Measurements from ENCODE around the gene YIPF2.
"Not testable (repeated sequence)": the region's sequence is repeated elsewhere in the genome, so short reads cannot be mapped to it uniquely, and the experiment has no call there.

Gene YIPF2

GRCh38 chr19:10908380-10908960 is 20.0 kb downstream of the YIPF2 start:
- DNase-seq, result no peak

GRCh38 chr19:10907925-10908324 is 20.5 kb downstream of the YIPF2 start:
- DNase-seq, result no peak

DNA sequence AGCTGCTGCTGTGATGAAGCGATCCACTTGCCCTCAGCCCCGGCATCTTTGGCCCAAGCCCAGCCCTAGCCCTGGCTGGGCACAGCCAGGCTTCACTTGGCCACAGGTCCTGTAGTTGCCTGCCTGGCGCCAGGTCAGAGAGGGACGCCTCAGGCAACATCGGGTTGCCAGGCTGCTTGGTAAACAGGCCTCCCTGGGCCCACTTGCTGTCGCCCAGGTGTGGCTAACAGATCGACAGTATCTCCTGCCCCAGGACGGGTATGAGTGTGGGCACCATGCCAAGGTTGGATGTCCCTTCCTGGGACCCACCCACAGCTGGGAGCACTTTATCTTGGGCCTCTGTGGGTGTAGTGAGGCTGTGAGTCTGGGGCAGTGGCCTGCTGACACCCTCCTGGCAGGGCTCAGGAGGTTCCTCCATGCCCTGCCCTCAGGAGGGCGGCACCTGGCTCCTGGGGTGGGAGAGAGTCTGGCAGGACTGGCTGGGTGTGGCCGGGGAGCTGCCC is 29.2 kb downstream of the YIPF2 start:
- peak; percentile 66 for DNase-seq

DNA sequence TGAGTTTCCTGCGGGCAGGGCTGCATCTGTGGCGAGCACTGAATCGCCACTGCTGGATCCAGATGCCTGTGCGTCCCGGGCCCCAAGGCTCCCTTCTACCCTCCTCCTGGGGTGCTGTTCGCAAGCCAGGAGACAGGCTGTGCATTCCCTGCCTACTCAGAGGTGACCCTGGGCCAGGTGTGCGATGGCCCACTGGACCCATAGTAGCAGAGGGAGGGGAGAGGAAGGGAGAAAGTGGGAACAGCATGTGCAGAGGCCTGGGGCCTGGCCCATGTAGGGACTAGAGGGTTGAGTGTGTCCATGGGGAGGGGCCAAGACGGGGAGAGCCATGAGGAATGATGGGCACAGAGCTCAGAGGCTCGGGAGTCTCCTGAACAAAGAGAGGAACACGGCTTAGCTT is 29.8 kb downstream of the YIPF2 start:
- DNase-seq, result no peak

GRCh38 chr19:10896851-10897526 is 31.4 kb downstream of the YIPF2 start:
- DNase-seq, result peak; percentile 93

DNA sequence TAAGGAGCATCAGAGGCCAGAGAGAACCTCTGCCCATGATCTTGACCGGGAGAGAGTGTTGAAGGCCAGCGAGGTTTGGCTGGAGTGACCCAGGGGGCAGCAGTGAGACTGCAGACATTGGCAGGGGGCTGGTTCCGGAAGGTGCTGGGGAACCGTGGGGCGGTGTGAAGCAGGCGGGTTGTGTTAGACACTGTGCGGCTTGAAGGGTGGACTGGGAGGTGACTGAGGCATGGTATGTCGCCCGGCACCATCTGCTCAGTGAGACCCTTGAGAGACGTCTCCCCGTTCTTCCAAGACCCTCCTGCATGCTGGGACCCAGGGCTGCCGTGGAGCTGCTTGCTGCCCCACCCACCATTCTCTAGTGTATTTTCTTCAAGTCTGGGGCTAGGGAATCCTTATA is 32.5 kb downstream of the YIPF2 start:
- DNase-seq, result no peak

- DNase-seq, result no peak
These were observed 33.1 kb downstream of the YIPF2 start for GRCh38 chr19:10895363-10895762.

- no peak for DNase-seq
These were observed 33.6 kb downstream of the YIPF2 start for GRCh38 chr19:10894911-10895213.

GRCh38 chr19:10892256-10892655 is 36.2 kb downstream of the YIPF2 start:
- DNase-seq, result no peak

DNA sequence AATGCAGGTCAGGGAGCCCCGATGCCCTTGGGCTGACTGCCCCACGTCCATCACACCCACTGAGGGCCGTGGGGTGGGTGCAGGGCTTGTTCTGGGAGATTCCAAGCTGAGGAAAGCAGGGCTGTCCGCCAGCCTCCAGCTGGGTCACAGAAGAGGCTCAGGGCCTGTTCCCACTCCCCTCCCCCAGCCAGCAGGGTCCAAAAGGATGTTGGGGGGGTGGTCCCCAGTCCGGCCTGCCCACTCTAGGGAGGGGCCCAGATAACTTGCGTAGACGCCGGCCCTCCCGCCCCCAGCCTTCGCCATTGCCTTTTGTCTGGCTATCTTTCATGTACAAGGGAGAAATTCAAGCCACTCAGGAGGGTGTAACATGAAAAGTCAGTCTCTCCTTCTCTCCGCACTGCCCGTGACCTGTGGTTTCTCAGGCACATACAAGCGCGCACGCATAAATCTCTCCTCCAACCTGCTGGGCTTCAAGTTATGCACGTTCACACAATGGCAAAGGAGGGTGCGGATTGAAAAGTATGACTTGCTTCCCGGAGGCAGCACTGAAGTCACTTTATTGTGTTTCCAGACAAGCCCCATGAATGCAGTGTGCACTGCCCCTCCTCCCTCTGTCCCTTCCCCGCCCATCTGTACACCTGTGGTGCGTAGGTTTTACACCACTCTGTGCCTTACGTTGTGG is 36.9 kb downstream of the YIPF2 start:
- DNase-seq, result no peak

DNA sequence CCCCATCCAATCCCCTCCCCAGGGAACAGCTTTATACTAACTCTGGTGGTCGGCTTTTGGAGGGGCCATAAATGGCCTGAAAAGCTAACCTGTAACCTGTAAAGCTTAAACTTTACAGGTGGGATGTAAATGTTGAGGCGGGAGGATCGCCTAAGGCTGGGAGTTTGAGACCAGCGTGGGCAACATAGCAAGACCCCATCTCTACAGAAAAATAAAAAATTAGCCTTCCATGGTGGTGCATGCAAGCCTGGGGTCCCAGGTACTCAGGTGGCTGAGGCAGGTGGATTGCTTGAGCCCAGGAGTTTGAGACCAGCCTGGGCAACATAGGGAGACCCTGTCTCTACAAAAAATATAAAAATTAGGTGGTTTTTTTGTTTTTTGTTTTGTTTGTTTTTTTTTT is 38.6 kb downstream of the YIPF2 start:
- no peak for DNase-seq

GRCh38 chr19:10888421-10888866 is 40.0 kb downstream of the YIPF2 start:
- no peak for DNase-seq

GRCh38 chr19:10887616-10888367 is 40.6 kb downstream of the YIPF2 start:
- no peak for DNase-seq

DNA sequence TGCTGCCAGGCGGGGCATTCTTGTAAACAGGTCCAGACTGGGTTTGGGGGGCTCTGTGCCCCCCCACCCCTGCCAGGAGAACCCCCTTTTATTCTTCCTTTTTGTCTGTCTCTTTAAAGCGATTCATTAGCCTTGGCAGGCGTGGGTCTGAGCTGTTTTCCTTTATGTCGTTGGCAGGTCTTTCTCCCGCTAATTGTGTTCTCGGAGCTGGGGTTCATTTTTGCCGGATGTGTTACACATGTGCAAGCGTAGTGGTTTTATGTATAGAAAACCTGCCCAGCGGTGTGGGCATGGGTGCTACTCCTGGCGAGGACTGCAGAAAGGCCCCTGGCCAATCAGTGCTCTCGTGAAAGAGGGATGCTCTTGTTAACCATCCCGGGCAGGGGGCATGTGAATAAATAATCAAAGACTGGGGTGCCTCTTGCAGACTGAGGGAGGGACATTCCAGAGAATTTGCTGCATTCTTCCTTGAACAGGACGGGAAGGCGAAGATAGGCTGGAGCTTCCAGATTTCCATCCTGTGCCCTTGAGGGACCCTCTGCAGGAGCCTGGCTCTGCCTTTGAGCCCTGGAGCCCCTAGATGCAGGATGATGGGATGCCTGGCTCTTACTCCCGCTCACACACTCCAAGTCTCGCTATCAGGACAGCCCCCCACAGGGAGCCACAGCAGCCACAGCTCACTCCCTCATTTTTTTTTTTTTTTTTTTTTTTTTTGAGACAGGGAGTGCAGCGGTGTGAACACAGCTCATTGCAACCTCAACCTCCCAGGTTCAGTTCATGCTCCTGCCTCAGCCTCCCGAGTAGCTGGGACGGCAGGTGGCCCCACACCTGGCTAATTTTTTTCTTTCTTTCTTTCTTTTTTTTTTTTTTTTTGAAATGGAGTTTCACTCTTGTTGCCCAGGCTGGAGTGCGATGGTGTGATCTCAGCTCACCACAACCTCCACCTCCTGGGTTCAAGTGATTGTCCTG is 43.0 kb downstream of the YIPF2 start:
- DNase-seq, result no peak

GRCh38 chr19:10884274-10884673 is 44.2 kb downstream of the YIPF2 start:
- DNase-seq, result no peak

DNA sequence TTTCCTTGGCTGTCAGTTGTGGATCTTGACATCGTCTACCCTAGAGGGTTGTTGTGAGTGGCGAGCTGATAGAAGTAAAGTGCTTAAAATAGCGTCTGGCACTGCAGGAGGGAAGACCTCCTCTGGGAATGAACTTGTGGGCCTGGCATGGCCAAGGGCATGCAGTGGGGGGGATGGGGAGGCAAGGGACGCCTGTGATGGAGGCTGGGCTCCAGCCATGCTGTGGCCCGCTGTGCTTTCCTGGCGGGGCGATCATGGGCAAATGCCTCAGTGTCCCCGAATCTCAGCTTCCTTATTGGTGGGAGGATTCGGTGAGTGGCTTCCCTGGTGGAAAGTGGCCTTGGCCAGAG is 46.4 kb downstream of the YIPF2 start:
- DNase-seq, result no peak

GRCh38 chr19:10881403-10882107 is 46.9 kb downstream of the YIPF2 start:
- DNase-seq, result no peak

GRCh38 chr19:10878253-10878652 is 50.2 kb downstream of the YIPF2 start:
- no peak for DNase-seq

DNA sequence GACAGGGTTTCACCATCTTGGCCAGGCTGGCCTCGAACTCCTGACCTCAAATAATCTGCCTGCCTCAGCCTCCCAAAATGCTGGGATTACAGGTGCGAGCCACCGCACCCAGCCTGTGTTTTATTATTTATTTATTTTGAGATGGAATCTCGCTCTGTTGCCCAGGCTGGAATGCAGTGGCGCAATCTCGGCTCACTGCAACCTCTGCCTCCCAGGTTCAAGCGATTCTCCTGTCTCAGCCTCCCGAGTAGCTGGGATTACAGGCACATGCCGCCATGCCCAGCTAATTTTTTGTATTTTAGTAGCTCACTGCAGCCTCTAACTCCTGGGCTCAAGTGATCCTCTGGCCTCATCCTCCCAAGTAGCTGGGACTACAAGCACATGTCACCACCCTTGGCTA is 50.8 kb downstream of the YIPF2 start:
- not testable (repeated sequence) for DNase-seq

- DNase-seq, result no peak
These were observed 51.8 kb downstream of the YIPF2 start for GRCh38 chr19:10876459-10877240.

DNA sequence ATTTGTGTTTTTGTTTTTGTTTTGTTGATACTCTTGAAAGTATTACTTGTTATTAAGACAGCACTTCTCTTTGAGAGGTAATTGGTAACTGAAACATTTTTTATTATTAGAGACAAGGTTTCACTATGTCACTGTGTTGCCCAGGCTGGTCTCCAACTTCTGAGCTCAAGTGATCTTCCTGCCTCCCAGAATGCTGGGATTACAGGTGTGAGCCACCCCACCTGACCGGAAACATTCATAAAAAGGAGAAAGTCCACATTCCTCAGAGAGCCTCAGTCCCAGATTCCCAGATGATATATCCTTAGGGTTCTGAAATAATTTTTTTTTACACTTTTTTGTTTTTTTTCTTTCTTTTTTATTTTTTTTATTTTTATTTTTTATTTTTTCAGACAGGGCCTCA is 54.4 kb downstream of the YIPF2 start:
- DNase-seq, result no peak

Data from DMS53 (cell line).